22Rv1 (cell line): ENCODE results near the gene SLC25A21.
"Not testable (repeated sequence)": the region's sequence is repeated elsewhere in the genome, so short reads cannot be mapped to it uniquely, and the experiment has no call there.

Experiments used
- H3K27ac ChIP-seq: fragments of 450-650 bp; 2 replicates; pipeline ENCODE4 v1.5.1; 2017
- CTCF ChIP-seq: fragments of 450-650 bp; IDR thresholded peaks from 2 replicates; pipeline ENCODE4 v1.5.1; 2017; ENCODE audit warnings: mild to moderate bottlenecking
- ZFX ChIP-seq: fragments of 450-650 bp; IDR thresholded peaks from 2 replicates; pipeline ENCODE4 v1.6.1; 2017; ENCODE audit warnings: antibody characterized with exemption, borderline replicate concordance

Gene SLC25A21

GRCh38 chr14:36910578-36910977 lies 261.8 kb downstream of the SLC25A21 start:
- TF ChIP-seq ZFX, result no peak
- TF ChIP-seq CTCF, result no peak
- H3K27ac ChIP-seq, result no peak overlapping the region

GRCh38 chr14:36905272-36905888 lies 267.0 kb downstream of the SLC25A21 start:
- H3K27ac ChIP-seq, result no peak overlapping the region

GRCh38 chr14:36901861-36902260 lies 270.5 kb downstream of the SLC25A21 start:
- no peak overlapping the region for H3K27ac ChIP-seq
- TF ChIP-seq CTCF (no peak), ZFX (no peak)

More at GRCh38 chr14:36905272-36905888, 267.0 kb downstream of the SLC25A21 start:
- no peak for TF ChIP-seq ZFX
- TF ChIP-seq CTCF, result no peak

- TF ChIP-seq ZFX (no peak), CTCF (no peak)
- H3K27ac ChIP-seq, result no peak overlapping the region
Observed at GRCh38 chr14:36900846-36901245, 271.6 kb downstream of the SLC25A21 start.

GRCh38 chr14:36896300-36896699 lies 276.1 kb downstream of the SLC25A21 start:
- not testable (repeated sequence) for H3K27ac ChIP-seq

- H3K27ac ChIP-seq, result no peak overlapping the region
- no peak for TF ChIP-seq ZFX
- TF ChIP-seq CTCF, result no peak
Observed at GRCh38 chr14:36884049-36884448, 288.4 kb downstream of the SLC25A21 start.

GRCh38 chr14:36880276-36880675 lies 292.1 kb downstream of the SLC25A21 start:
- no peak overlapping the region for H3K27ac ChIP-seq
- no peak for TF ChIP-seq ZFX
- no peak for TF ChIP-seq CTCF

GRCh38 chr14:36879558-36879957 lies 292.8 kb downstream of the SLC25A21 start:
- no peak overlapping the region for H3K27ac ChIP-seq
- TF ChIP-seq CTCF (no peak), ZFX (no peak)
